HEK293 (cell line): ENCODE measurements around the gene AKR7A3.

Experiments
- CTCF ChIA-PET: fragments of 350-600 bp; formaldehyde crosslinking; extraction: SDS; loops from one replicate; lab custom pipeline; 2021; ENCODE audit warnings: antibody characterized with exemption; lab: Yijun Ruan, JAX
- POLR2A ChIA-PET: fragments of 300-600 bp; formaldehyde crosslinking; extraction: SDS; loops from one replicate; lab custom pipeline; 2020; ENCODE audit warnings: antibody characterized with exemption, inconsistent platforms; lab: Yijun Ruan, JAX
- H3K27ac ChIP-seq: fragments of 200-500 bp; sonication (Bioruptor generic); 2 replicates; pipeline ENCODE4 v1.5.1; 2014; ENCODE audit warnings: low read depth, low read length, control low read depth, inconsistent platforms; ENCODE audit errors: extremely low read depth
- H3K36me3 ChIP-seq, 2 experiments: fragments of 200-500 bp in 1 of 2; sonication (Bioruptor generic) in 1 of 2; 1 replicate in 1 of 2; 2 replicates in 1 of 2; pipeline ENCODE4 v1.5.1; 2014 to 2017; ENCODE audit warnings: inconsistent platforms in 2 of 2, low read length in 2 of 2; ENCODE audit not compliant: control insufficient read depth in 2 of 2, insufficient read depth in 1 of 2
- H3K4me1 ChIP-seq: fragments of 200-500 bp; sonication (Bioruptor generic); 2 replicates; pipeline ENCODE4 v1.5.1; 2014; ENCODE audit warnings: mild to moderate bottlenecking, low read length, inconsistent platforms; ENCODE audit not compliant: control insufficient read depth, insufficient read depth
- H3K4me3 ChIP-seq: 2 replicates; pipeline ENCODE4 v1.5.1; 2011; ENCODE audit warnings: low read depth, mild to moderate bottlenecking, control low read depth, low read length, moderate library complexity
- H3K9me3 ChIP-seq: fragments of 200-500 bp; sonication (Bioruptor generic); 2 replicates; pipeline ENCODE4 v1.5.1; 2014; ENCODE audit warnings: low read depth, low read length, inconsistent platforms; ENCODE audit not compliant: control insufficient read depth, insufficient read depth
- GFI1B ChIP-seq: fragments of 450-650 bp; formaldehyde crosslinking; IDR thresholded peaks from 2 replicates; pipeline ENCODE4 v1.5.1; 2016; ENCODE audit warnings: missing biosample characterization, missing genetic modification characterization
- OSR2 ChIP-seq: fragments of 450-650 bp; formaldehyde crosslinking; IDR thresholded peaks from 2 replicates; pipeline ENCODE4 v1.5.1; 2016; ENCODE audit warnings: missing biosample characterization, missing genetic modification characterization
- PRDM4 ChIP-seq: fragments of 450-650 bp; formaldehyde crosslinking; IDR thresholded peaks from 2 replicates; pipeline ENCODE4 v1.5.1; 2017; ENCODE audit warnings: missing biosample characterization, missing genetic modification characterization
- SP2 ChIP-seq: fragments of 450-650 bp; formaldehyde crosslinking; IDR thresholded peaks from 2 replicates; pipeline ENCODE4 v1.5.1; 2016; ENCODE audit warnings: missing biosample characterization, missing genetic modification characterization
- SP7 ChIP-seq: fragments of 450-650 bp; formaldehyde crosslinking; IDR thresholded peaks from 2 replicates; pipeline ENCODE4 v1.5.1; 2016; ENCODE audit warnings: missing biosample characterization, missing genetic modification characterization
- ZBTB26 ChIP-seq: fragments of 450-650 bp; formaldehyde crosslinking; optimal IDR thresholded peaks from 2 replicates; pipeline ENCODE3; 2016; ENCODE audit warnings: missing biosample characterization, mild to moderate bottlenecking, missing genetic modification characterization
- ZBTB49 ChIP-seq: fragments of 450-650 bp; formaldehyde crosslinking; IDR thresholded peaks from 2 replicates; pipeline ENCODE4 v1.5.1; 2016; ENCODE audit warnings: missing biosample characterization, missing genetic modification characterization, low read depth
- ZFHX2 ChIP-seq: fragments of 450-650 bp; formaldehyde crosslinking; conservative IDR thresholded peaks from 2 replicates; pipeline ENCODE4 v1.5.1; 2016; ENCODE audit warnings: missing biosample characterization, missing genetic modification characterization
- ZNF155 ChIP-seq: fragments of 450-650 bp; formaldehyde crosslinking; IDR thresholded peaks from 2 replicates; pipeline ENCODE4 v1.5.1; 2016; ENCODE audit warnings: missing biosample characterization, missing genetic modification characterization
- ZNF274 ChIP-seq, 2 experiments: fragments of 200-500 bp in 1 of 2; fragments of 450-650 bp in 1 of 2; sonication (Bioruptor generic) in 1 of 2; formaldehyde crosslinking in 1 of 2; IDR thresholded peaks; 2 replicates each; pipeline versions ENCODE4 v1.5.1 to v1.6.1; 2014 to 2016; ENCODE audit warnings: borderline replicate concordance in 1 of 2, inconsistent platforms in 1 of 2, low read length in 1 of 2, missing biosample characterization in 1 of 2, missing genetic modification characterization in 1 of 2
- ZNF335 ChIP-seq: fragments of 450-650 bp; formaldehyde crosslinking; conservative IDR thresholded peaks from 2 replicates; pipeline ENCODE4 v1.5.1; 2016; ENCODE audit warnings: missing biosample characterization, missing genetic modification characterization
- ZNF561 ChIP-seq: fragments of 450-650 bp; IDR thresholded peaks from 2 replicates; pipeline ENCODE4 v1.5.1; 2018; ENCODE audit warnings: missing biosample characterization, missing genetic modification characterization, borderline replicate concordance
- ZNF792 ChIP-seq: fragments of 450-650 bp; formaldehyde crosslinking; IDR thresholded peaks from 2 replicates; pipeline ENCODE4 v1.5.1; 2016; ENCODE audit warnings: missing biosample characterization, missing genetic modification characterization
- ZSCAN18 ChIP-seq: fragments of 450-650 bp; formaldehyde crosslinking; IDR thresholded peaks from 2 replicates; pipeline ENCODE4 v1.5.1; 2016; ENCODE audit warnings: missing biosample characterization, missing genetic modification characterization
- ZXDB ChIP-seq: fragments of 450-650 bp; formaldehyde crosslinking; IDR thresholded peaks from 2 replicates; pipeline ENCODE4 v1.5.1; 2016; ENCODE audit warnings: missing biosample characterization, missing genetic modification characterization
- TF ChIP-seq, protein P1 (sequence below): fragments of 450-650 bp; formaldehyde crosslinking; IDR thresholded peaks from 2 replicates; pipeline ENCODE4; 2016; ENCODE audit warnings: missing biosample characterization, missing genetic modification characterization

AKR7A3 gene

GRCh38 chr1:19317126-19317910, 28.7 kb upstream of the AKR7A3 start:
- ChIA-PET POLR2A (interaction anchor here (0.5 kb wide), 1 partner anchor 554 kb away, joined by 5 read pairs; no protein-coding TSS in a partner anchor), CTCF (interaction anchor here (0.5 kb wide), 1 partner anchor 132 kb away, joined by 3 read pairs; no protein-coding TSS in a partner anchor)
- no peak overlapping the region for H3K27ac ChIP-seq
- H3K36me3 ChIP-seq, result peaks cover 14 to 80% of the 10 kb centered on the region in 2 experiments; a peak in 2 of 3 replicates
- H3K9me3 ChIP-seq, result no peaks in the 10 kb centered on the region
- no peak for TF ChIP-seq ZBTB26 (tag by site-specific recombination)
- TF ChIP-seq ZFHX2, result peak; percentile 60
- no peaks in the 10 kb centered on the region; the same call in 1 of the 2 replicates for H3K4me1 ChIP-seq
- no peak overlapping the region for H3K4me3 ChIP-seq

DNA sequence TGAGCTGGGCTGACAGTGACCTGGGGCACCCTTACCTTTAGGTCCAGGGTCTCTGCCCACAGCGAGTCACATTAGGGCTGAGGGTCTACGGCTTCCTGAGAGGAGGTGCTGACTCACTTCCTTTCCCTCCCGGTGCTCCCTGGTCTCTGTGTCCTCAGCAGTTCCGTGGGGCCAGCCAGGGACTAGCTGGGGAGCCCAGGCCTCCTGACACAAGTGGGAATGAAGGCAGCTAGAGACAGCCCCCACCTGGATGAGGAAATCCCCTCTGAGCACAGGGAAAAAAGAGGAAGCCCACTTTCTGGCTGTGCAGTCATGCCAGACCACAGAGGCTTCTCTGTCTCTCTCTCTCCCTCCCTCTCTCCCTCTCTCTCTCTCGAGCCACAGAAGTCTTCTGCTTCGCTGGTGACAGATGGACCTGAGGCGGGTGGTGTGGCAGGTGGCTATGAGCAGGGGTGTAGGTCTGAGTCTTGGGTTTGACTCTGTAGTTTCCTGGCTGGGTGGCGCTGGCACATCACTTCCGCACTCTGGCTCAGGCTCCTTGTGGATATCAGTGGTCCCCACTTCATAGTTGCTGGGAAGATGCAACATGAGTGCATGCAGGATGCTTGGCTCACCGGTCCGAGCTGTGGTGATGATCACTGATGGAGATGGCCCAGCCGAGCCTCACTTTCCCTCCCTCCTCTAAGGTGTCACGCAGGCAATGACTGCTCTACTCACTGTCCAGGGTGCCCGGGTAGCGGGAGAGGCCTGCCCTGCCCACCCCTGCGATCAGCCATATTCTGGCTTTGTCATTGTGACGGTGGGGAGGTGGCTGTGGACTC, 27.0 kb upstream of the AKR7A3 start:
- CTCF ChIA-PET, result no interaction called here
- no peak overlapping the region for H3K27ac ChIP-seq
- no peak overlapping the region for H3K4me3 ChIP-seq
- H3K4me1 ChIP-seq, result peaks cover 2% of the 10 kb centered on the region; the same call in 1 of the 2 replicates
- peaks cover 10 to 66% of the 10 kb centered on the region in 2 experiments; a peak in 2 of 3 replicates for H3K36me3 ChIP-seq
- POLR2A ChIA-PET, result no interaction called here
- no peaks in the 10 kb centered on the region for H3K9me3 ChIP-seq
- TF ChIP-seq GFI1B (tag by site-specific recombination) (no peak), ZXDB (tag by site-specific recombination) (no peak), ZNF561 (tag by site-specific recombination) (no peak)

DNA sequence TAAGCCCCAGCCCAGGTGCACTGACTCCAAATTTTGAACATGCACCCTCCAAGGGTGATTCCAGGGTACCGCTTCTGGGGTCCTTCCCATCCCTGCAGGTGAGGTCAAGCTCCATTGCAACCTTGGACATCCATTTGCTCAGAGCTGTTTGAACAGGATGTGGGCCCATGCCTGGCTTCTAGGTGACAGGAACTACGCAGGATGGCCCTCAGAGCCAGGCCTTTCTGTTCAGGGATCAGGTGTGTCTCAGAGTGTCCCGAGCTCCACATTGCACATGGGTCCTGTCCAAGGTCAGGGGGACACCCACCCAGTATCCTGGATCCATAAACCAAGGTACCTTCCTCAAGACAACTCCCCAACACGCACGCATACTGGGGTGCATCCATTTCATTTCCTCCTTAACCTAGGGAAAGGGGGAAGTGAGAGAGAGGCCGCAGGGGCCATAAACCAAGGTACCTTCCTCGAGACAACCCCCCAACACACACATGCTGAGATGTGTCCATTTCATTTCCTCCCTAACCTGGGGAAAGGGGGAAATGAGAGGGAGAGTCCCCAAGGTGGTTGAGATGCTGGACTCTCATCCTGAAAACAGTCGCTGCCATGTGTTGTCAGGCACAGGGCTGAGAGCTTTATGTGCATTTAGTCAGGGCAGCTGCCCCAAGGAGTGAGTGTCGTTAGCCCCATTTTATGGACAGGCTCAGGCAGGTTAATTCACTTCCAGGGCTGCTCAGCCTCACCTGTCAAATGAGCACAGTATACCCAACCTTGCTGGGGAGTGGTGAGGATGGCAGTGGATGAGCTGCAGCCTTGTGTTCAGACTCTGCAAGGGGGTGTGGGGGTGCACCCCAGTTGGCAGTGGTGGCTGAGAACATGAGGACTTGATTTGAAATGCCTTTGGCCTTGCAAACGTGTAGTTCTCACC, 25.7 kb upstream of the AKR7A3 start:
- POLR2A ChIA-PET, result interaction anchor here (0.6 to 1.5 kb wide), 2 partner anchors 11 to 327 kb away, joined by 3 read pairs; no protein-coding TSS in a partner anchor
- CTCF ChIA-PET, result no interaction called here
- peaks cover 8 to 59% of the 10 kb centered on the region in 2 experiments; a peak in 2 of 3 replicates for H3K36me3 ChIP-seq
- H3K4me3 ChIP-seq, result no peak overlapping the region
- peaks cover 2% of the 10 kb centered on the region; the same call in 1 of the 2 replicates for H3K4me1 ChIP-seq
- H3K27ac ChIP-seq, result no peak overlapping the region
- no peaks in the 10 kb centered on the region for H3K9me3 ChIP-seq
- TF ChIP-seq ZNF155 (tag by site-specific recombination), result no peak
- no peak for TF ChIP-seq ZBTB49 (tag by site-specific recombination)
- TF ChIP-seq ZNF335, result no peak
- no peak for TF ChIP-seq ZSCAN18 (tag by site-specific recombination)
- TF ChIP-seq PRDM4, result no peak
- TF ChIP-seq ZNF274 (IDR thresholded peaks at IDR 0.05; ENCODE audit: low read length), result no peak
- no peak for TF ChIP-seq ZNF274 (tag by site-specific recombination; IDR thresholded peaks at IDR 0.05; ENCODE audit: borderline replicate concordance)
- no peak for TF ChIP-seq SP2 (tag by site-specific recombination)
- TF ChIP-seq, protein P1, sequence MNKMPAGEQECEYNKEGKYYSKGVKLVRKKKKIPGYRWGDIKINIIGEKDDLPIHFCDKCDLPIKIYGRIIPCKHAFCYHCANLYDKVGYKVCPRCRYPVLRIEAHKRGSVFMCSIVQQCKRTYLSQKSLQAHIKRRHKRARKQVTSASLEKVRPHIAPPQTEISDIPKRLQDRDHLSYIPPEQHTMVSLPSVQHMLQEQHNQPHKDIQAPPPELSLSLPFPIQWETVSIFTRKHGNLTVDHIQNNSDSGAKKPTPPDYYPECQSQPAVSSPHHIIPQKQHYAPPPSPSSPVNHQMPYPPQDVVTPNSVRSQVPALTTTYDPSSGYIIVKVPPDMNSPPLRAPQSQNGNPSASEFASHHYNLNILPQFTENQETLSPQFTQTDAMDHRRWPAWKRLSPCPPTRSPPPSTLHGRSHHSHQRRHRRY (tag by site-specific recombination), result no peak
- no peak for TF ChIP-seq OSR2 (tag by site-specific recombination)
- no peak for TF ChIP-seq SP7 (tag by site-specific recombination)
- no peak for TF ChIP-seq ZNF792 (tag by site-specific recombination)
